ENCODE measurements around the gene OR2AP1. TPM values are rescaled to one million over a fixed set of nuclear protein-coding genes. Genes with fewer than 3 reads are reported as not detected.
"Not testable (repeated sequence)": the region's sequence is repeated elsewhere in the genome, so short reads cannot be mapped to it uniquely, and the experiment has no call there.

Gene OR2AP1
- total and polyA plus RNA-seq, 4 donors = not detected

DNA sequence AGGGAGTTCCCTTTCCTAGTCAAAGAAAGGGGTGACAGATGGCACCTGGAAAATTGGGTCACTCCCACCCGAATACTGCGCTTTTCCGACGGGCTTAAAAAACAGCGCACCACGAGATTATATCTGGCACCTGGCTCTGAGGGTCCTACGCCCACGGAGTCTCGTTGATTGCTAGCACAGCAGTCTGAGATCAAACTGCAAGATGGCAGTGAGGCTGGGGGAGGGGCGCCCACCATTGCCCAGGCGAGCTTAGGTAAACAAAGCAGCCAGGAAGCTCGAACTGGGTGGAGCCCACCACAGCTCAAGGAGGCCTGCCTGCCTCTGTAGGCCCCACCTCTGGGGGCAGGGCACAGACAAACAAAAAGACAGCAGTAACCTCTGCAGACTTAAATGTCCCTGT, 17.9 kb downstream of the OR2AP1 start:
- WGBS, 2 donors = 56 to 67% methylated on average over 12 of the region's 12 CpGs
- DNase-seq = not testable (repeated sequence)

DNA sequence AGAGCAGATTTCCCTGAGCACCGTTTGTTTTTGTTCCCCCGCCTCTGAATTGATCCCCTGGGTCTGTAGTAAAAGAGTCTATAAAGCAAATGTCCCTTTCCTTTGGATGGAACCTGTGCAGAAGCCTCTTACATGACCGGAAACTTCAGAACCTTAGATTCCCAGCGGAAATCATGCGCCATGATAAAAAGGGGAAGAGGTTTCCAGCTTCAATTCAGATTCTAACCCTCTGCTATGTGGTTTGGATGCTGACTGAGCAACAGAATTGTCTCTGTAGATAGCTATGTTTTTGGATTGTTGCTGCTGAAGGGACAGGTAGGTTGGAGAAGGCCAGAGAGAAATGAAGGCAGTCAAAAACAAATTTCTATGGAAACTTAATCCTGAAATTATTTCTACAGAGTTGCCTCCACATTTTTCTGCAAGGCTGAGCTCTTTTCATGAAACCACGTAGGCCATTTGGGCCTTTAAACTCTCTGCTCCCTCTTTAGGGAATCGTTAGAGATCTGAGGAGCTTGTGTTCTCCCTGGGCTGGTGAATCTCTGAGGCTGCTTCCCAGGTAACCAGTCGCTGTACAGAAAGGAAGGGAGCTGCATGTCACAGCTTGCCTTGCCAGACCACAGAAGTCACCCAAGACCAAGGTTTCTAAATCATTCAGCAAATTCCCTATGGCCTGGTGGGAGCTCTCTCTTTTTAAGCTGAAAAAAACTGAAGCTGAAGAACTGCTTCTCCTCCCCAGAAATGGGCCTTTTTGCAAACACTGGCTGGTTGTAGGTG, 35.7 kb downstream of the OR2AP1 start:
- ATAC-seq (ENCODE audit: low FRiP score) (no peak), DNase-seq (no peak)
- H3K27ac ChIP-seq (ENCODE audit: low read depth in 1 of 2, low read length in 2 of 2) = no peak overlapping the region
- H3K36me3 ChIP-seq (ENCODE audit: control insufficient read depth in 1 of 2, insufficient read depth in 2 of 2, low read length in 1 of 2) = no peaks in the 10 kb centered on the region
- intact Hi-C loops (cut with DNase I) = no loop called here
- no peaks in the 10 kb centered on the region for H3K4me1 ChIP-seq (ENCODE audit: control insufficient read depth in 1 of 2, insufficient read depth in 2 of 2, low read length in 2 of 2)
- H3K9me3 ChIP-seq (ENCODE audit: control insufficient read depth, low read length) = no peaks in the 10 kb centered on the region
- H3K4me3 ChIP-seq (ENCODE audit: low read length in 2 of 2) = no peak overlapping the region
- no peaks in the 10 kb centered on the region for H3K27me3 ChIP-seq (ENCODE audit: control insufficient read depth in 1 of 2, insufficient read depth in 2 of 2, low read length in 1 of 2)
- 38 to 47% methylated on average over 8 of the region's 8 CpGs for WGBS, 2 donors

More for the DNA sequence above, 17.9 kb downstream of the OR2AP1 start:
- H3K9me3 ChIP-seq (ENCODE audit: control insufficient read depth, low read length); intact Hi-C loops (cut with DNase I); H3K27me3 ChIP-seq (ENCODE audit: control insufficient read depth in 1 of 2, insufficient read depth in 2 of 2, low read length in 1 of 2); ATAC-seq (ENCODE audit: low FRiP score); H3K27ac ChIP-seq (ENCODE audit: low read depth in 1 of 2, low read length in 2 of 2); H3K36me3 ChIP-seq (ENCODE audit: control insufficient read depth in 1 of 2, insufficient read depth in 2 of 2, low read length in 1 of 2); H3K4me1 ChIP-seq (ENCODE audit: control insufficient read depth in 1 of 2, insufficient read depth in 2 of 2, low read length in 2 of 2); H3K4me3 ChIP-seq (ENCODE audit: low read length in 2 of 2): not testable (repeated sequence)

DNA sequence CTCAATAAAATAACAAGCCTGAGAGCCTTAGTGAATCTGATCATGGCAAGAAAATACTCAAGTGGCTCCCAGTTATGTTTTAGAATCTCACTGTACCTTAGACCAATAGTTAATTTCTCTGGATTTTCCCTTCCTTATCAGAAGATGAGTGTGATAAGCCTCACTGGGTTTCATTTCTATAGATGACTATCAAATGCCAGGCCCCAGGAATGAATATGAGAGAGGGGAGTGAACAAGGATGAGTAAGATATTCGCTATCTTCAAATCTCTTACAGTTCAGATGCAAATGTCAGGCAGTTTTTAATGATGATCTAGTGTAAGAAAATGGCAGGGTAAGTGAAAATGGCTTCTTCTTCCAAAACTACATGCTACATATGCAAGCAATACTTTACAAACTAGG, 38.3 kb downstream of the OR2AP1 start:
- H3K27me3 ChIP-seq (ENCODE audit: control insufficient read depth in 1 of 2, insufficient read depth in 2 of 2, low read length in 1 of 2) = no peaks in the 10 kb centered on the region
- no peaks in the 10 kb centered on the region for H3K36me3 ChIP-seq (ENCODE audit: control insufficient read depth in 1 of 2, insufficient read depth in 2 of 2, low read length in 1 of 2)
- ATAC-seq (ENCODE audit: low FRiP score) (no peak), DNase-seq (no peak)
- WGBS, 2 donors = 87 to 96% methylated on average over 1 of the region's 1 CpG
- H3K27ac ChIP-seq (ENCODE audit: low read depth in 1 of 2, low read length in 2 of 2) = no peak overlapping the region
- no peaks in the 10 kb centered on the region for H3K4me1 ChIP-seq (ENCODE audit: control insufficient read depth in 1 of 2, insufficient read depth in 2 of 2, low read length in 2 of 2)
- H3K9me3 ChIP-seq (ENCODE audit: control insufficient read depth, low read length) = peaks cover 2% of the 10 kb centered on the region
- intact Hi-C loops (cut with DNase I) = loop anchor here in 1 of 2 donors (10.0 kb wide), 1 partner anchor 616 kb away; no protein-coding TSS in a partner anchor
- H3K4me3 ChIP-seq (ENCODE audit: low read length in 2 of 2) = no peak overlapping the region

DNA sequence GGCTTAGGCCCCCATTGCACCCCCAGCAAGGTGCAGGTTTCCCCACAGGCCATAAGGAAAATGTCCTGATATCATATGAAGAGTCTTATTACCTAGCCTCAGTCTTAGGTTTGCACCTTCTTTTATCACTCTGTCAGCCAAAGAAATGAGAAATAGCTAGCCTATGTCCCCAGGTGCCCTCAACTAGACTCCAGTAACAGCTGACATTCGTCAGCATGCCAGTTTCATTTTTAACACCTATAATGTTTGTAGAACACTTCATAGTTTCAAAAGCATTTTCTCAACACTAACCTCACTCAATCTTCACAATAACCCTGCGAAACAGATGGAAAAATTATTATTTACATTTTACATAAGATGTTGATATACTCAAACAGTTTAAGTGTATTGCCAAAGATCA, 40.4 kb downstream of the OR2AP1 start:
- Histone ChIP-seq H3K36me3 (ENCODE audit: control insufficient read depth in 1 of 2, insufficient read depth in 2 of 2, low read length in 1 of 2) (no peaks in the 10 kb centered on the region), H3K4me3 (ENCODE audit: low read length in 2 of 2) (no peak overlapping the region), H3K27me3 (ENCODE audit: control insufficient read depth in 1 of 2, insufficient read depth in 2 of 2, low read length in 1 of 2) (no peaks in the 10 kb centered on the region), H3K27ac (ENCODE audit: low read depth in 1 of 2, low read length in 2 of 2) (no peak overlapping the region), H3K4me1 (ENCODE audit: control insufficient read depth in 1 of 2, insufficient read depth in 2 of 2, low read length in 2 of 2) (no peaks in the 10 kb centered on the region), H3K9me3 (ENCODE audit: control insufficient read depth, low read length) (peaks cover 4% of the 10 kb centered on the region)
- WGBS, 2 donors = 56 to 64% methylated on average over 2 of the region's 2 CpGs
- intact Hi-C loops (cut with DNase I) = loop anchor here in 1 of 2 donors (10.0 kb wide), 1 partner anchor 618 kb away; no protein-coding TSS in a partner anchor
- DNase-seq = no peak
- no peak for ATAC-seq (ENCODE audit: low FRiP score)

GRCh38 chr12:55614764-55615163, 42.5 kb downstream of the OR2AP1 start:
- intact Hi-C loops (cut with DNase I) = loop anchor here (5.0 to 10.0 kb wide), 2 partner anchors 427 to 620 kb away; no protein-coding TSS in a partner anchor
- WGBS, 2 donors = 96 to 100% methylated on average over 1 of the region's 1 CpG

DNA sequence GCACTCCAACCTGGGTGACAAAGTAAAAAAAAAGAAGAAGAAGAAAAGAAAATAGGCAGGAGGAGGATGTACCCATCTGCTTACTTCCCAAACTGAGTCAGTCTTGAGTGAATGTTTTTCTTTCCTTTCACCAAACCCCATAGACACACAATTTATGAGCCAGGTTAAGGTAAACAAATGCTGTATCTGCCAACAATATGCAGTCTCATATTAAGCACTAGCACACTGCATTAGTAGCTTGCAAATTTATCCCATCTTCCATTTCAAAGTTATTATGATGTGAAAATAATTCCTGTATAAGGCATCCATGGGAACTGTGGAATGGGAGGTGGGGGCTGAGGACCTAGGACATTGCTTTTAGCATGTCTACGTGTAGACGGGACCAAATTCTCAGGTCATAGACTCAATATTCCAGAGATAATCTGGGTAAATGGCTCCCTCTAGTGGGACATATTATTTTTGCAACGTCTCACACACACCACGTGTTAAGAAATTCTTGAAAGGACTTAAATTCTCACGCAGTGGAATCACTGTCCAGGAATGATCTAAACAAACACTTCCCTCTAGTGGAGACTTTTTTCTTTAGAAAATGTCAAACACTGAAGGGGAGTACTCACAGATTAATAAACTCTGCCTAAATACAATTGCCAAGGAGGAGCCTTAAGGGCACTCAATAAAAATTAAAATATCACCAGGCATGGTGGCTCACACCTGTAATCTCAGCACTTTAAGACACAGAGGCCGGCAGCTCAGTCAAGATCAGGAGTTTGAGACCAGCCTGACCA, 47.3 kb downstream of the OR2AP1 start:
- Histone ChIP-seq H3K9me3 (ENCODE audit: control insufficient read depth, low read length) (peaks cover 4% of the 10 kb centered on the region), H3K4me1 (ENCODE audit: control insufficient read depth in 1 of 2, insufficient read depth in 2 of 2, low read length in 2 of 2) (peaks cover 0 to 2% of the 10 kb centered on the region in 2 donors), H3K27me3 (ENCODE audit: control insufficient read depth in 1 of 2, insufficient read depth in 2 of 2, low read length in 1 of 2) (no peaks in the 10 kb centered on the region), H3K36me3 (ENCODE audit: control insufficient read depth in 1 of 2, insufficient read depth in 2 of 2, low read length in 1 of 2) (no peaks in the 10 kb centered on the region), H3K27ac (ENCODE audit: low read depth in 1 of 2, low read length in 2 of 2) (no peak overlapping the region), H3K4me3 (ENCODE audit: low read length in 2 of 2) (no peak overlapping the region)
- intact Hi-C loops (cut with DNase I) = loop anchor here (2.0 to 10.0 kb wide), 3 partner anchors 432 to 625 kb away; no protein-coding TSS in a partner anchor
- DNase-seq (no peak), ATAC-seq (ENCODE audit: low FRiP score) (peak; percentile 91)
- 4% methylated on average over 6 of the region's 6 CpGs for WGBS, 2 donors

More at GRCh38 chr12:55614764-55615163, 42.5 kb downstream of the OR2AP1 start:
- no peak overlapping the region for H3K4me3 ChIP-seq (ENCODE audit: low read length in 2 of 2)
- no peak overlapping the region for H3K27ac ChIP-seq (ENCODE audit: low read depth in 1 of 2, low read length in 2 of 2)
- ATAC-seq (ENCODE audit: low FRiP score) (no peak), DNase-seq (no peak)
- H3K4me1 ChIP-seq (ENCODE audit: control insufficient read depth in 1 of 2, insufficient read depth in 2 of 2, low read length in 2 of 2) = no peaks in the 10 kb centered on the region
- H3K36me3 ChIP-seq (ENCODE audit: control insufficient read depth in 1 of 2, insufficient read depth in 2 of 2, low read length in 1 of 2) = no peaks in the 10 kb centered on the region
- H3K9me3 ChIP-seq (ENCODE audit: control insufficient read depth, low read length) = peaks cover 4% of the 10 kb centered on the region
- no peaks in the 10 kb centered on the region for H3K27me3 ChIP-seq (ENCODE audit: control insufficient read depth in 1 of 2, insufficient read depth in 2 of 2, low read length in 1 of 2)

GRCh38 chr12:55624056-55624455, 51.8 kb downstream of the OR2AP1 start:
- no peaks in the 10 kb centered on the region for H3K9me3 ChIP-seq (ENCODE audit: control insufficient read depth, low read length)
- H3K27ac ChIP-seq (ENCODE audit: low read depth in 1 of 2, low read length in 2 of 2) = no peak overlapping the region
- H3K4me1 ChIP-seq (ENCODE audit: control insufficient read depth in 1 of 2, insufficient read depth in 2 of 2, low read length in 2 of 2) = peaks cover 0 to 2% of the 10 kb centered on the region in 2 donors
- ATAC-seq (ENCODE audit: low FRiP score) = no peak
- no peaks in the 10 kb centered on the region for H3K27me3 ChIP-seq (ENCODE audit: control insufficient read depth in 1 of 2, insufficient read depth in 2 of 2, low read length in 1 of 2)
- no peak for DNase-seq
- H3K4me3 ChIP-seq (ENCODE audit: low read length in 2 of 2) = no peak overlapping the region
- H3K36me3 ChIP-seq (ENCODE audit: control insufficient read depth in 1 of 2, insufficient read depth in 2 of 2, low read length in 1 of 2) = no peaks in the 10 kb centered on the region
- intact Hi-C loops (cut with DNase I) = no loop called here

All from aorta (tissue), 5 donors.